IMR-90 (cell line): Measurements from ENCODE around the gene ELMO1. TPM values are rescaled to one million over a fixed set of nuclear protein-coding genes. Genes with fewer than 3 reads are reported as not detected.

Experiments
- ATAC-seq: fragments of 200-7000 bp; cut with Tn5 transposase; 2 replicates; pipeline ENCODE4 v1.9.1; 2020; ENCODE audit warnings: low read depth, mild to moderate bottlenecking, moderate library complexity
- BruUV-seq: library from RNA; stranded (reverse); fragments of 400-500 nt; replicated peaks from 2 replicates; lab custom pipeline; 2021; lab: Mats Ljungman, UMichigan
- CTCF ChIA-PET: fragments of 300-600 bp; formaldehyde crosslinking; extraction: SDS; loops from one replicate; lab custom pipeline; 2021; ENCODE audit warnings: antibody characterized with exemption; lab: Yijun Ruan, JAX
- POLR2A ChIA-PET: fragments of 300-600 bp; sonication (Branson Sonifier 250); formaldehyde crosslinking; loops from one replicate; lab custom pipeline; 2022; ENCODE audit warnings: antibody characterized with exemption; ENCODE audit not compliant: unreplicated experiment; lab: Charles Lee
- DNase-seq: peaks from one replicate; pipeline ENCODE4 v3.0.0; 2013
- H2AFZ ChIP-seq: replicated peaks from 2 replicates; pipeline ENCODE3; 2013; ENCODE audit warnings: low read length, mild to moderate bottlenecking; ENCODE audit not compliant: poor library complexity
- H2AK5ac ChIP-seq: 2 replicates; pipeline ENCODE4 v1.6.1; 2013; ENCODE audit warnings: low read depth, low read length, inconsistent platforms
- H2AK9ac ChIP-seq: replicated peaks from 2 replicates; pipeline ENCODE3; 2013; ENCODE audit warnings: mild to moderate bottlenecking, low read depth, low read length, moderate library complexity; ENCODE audit not compliant: poor library complexity
- H2BK120ac ChIP-seq: 2 replicates; pipeline ENCODE4 v1.6.1; 2013; ENCODE audit warnings: low read depth, low read length, inconsistent platforms
- H2BK15ac ChIP-seq: 3 replicates; pipeline ENCODE4 v1.6.1; 2013; ENCODE audit warnings: low read depth, low read length, inconsistent platforms
- H2BK20ac ChIP-seq: 2 replicates; pipeline ENCODE4 v1.6.1; 2013; ENCODE audit warnings: low read depth, mild to moderate bottlenecking, inconsistent platforms, low read length, moderate library complexity
- H2BK5ac ChIP-seq: 2 replicates; pipeline ENCODE4 v1.6.1; 2013; ENCODE audit warnings: mild to moderate bottlenecking, low read depth, low read length, inconsistent platforms; ENCODE audit not compliant: poor library complexity, severe bottlenecking
- H3K14ac ChIP-seq: replicated peaks from 2 replicates; pipeline ENCODE4 v1.6.1; 2013; ENCODE audit warnings: low read depth, low read length, inconsistent platforms
- H3K18ac ChIP-seq: 2 replicates; pipeline ENCODE4 v1.6.1; 2013; ENCODE audit warnings: low read depth, low read length, control low read depth
- H3K23ac ChIP-seq: 2 replicates; pipeline ENCODE4 v1.6.1; 2013; ENCODE audit warnings: low read depth, low read length, inconsistent platforms
- H3K27ac ChIP-seq: 2 replicates; pipeline ENCODE4 v1.5.1; 2013; ENCODE audit warnings: mild to moderate bottlenecking, control low read depth, low read length; ENCODE audit not compliant: insufficient read depth
- H3K27me3 ChIP-seq: 2 replicates; pipeline ENCODE4 v1.6.1; 2013; ENCODE audit warnings: low read length; ENCODE audit not compliant: control insufficient read depth, insufficient read depth
- H3K36me3 ChIP-seq: 2 replicates; pipeline ENCODE4 v1.6.1; 2013; ENCODE audit warnings: low read length, mixed read lengths; ENCODE audit not compliant: control insufficient read depth, insufficient read depth
- H3K4ac ChIP-seq: 2 replicates; pipeline ENCODE4 v1.6.1; 2013; ENCODE audit warnings: low read depth, low read length, inconsistent platforms
- H3K4me1 ChIP-seq: 2 replicates; pipeline ENCODE4 v1.6.1; 2013; ENCODE audit warnings: low read length, mixed read lengths; ENCODE audit not compliant: control insufficient read depth, insufficient read depth
- H3K4me2 ChIP-seq: 2 replicates; pipeline ENCODE4 v1.6.1; 2013; ENCODE audit warnings: low read depth, mild to moderate bottlenecking, control low read depth, low read length, moderate library complexity
- H3K4me3 ChIP-seq: 2 replicates; pipeline ENCODE4 v1.5.1; 2013; ENCODE audit warnings: low read depth, mild to moderate bottlenecking, control low read depth, low read length, moderate library complexity; ENCODE audit not compliant: insufficient read depth
- H3K56ac ChIP-seq: 2 replicates; pipeline ENCODE4 v1.6.1; 2013; ENCODE audit warnings: low read length, inconsistent platforms; ENCODE audit not compliant: insufficient read depth; ENCODE audit errors: extremely low read depth
- H3K79me1 ChIP-seq, 2 experiments: 2 replicates each; pipeline ENCODE4 v1.6.1; 2013; ENCODE audit warnings: low read length in 2 of 2, inconsistent platforms in 1 of 2, low read depth in 1 of 2
- H3K9ac ChIP-seq: 2 replicates; pipeline ENCODE4 v1.6.1; 2013; ENCODE audit warnings: low read depth, low read length, control low read depth
- H3K9me1 ChIP-seq: 2 replicates; pipeline ENCODE4 v1.6.1; 2013; ENCODE audit warnings: low read length, inconsistent platforms; ENCODE audit not compliant: insufficient read depth
- H3K9me3 ChIP-seq: 2 replicates; pipeline ENCODE4 v1.6.1; 2013; ENCODE audit warnings: low read length; ENCODE audit not compliant: control insufficient read depth, insufficient read depth
- H4K20me1 ChIP-seq: 2 replicates; pipeline ENCODE4 v1.6.1; 2013; ENCODE audit warnings: low read length, inconsistent platforms; ENCODE audit not compliant: insufficient read depth
- H4K5ac ChIP-seq: 2 replicates; pipeline ENCODE4 v1.6.1; 2013; ENCODE audit warnings: mild to moderate bottlenecking, low read depth, low read length, control low read depth
- H4K8ac ChIP-seq, 2 experiments: 2 replicates each; pipeline ENCODE4 v1.6.1; 2013; ENCODE audit warnings: low read depth in 2 of 2, low read length in 2 of 2, control low read depth in 1 of 2, inconsistent platforms in 1 of 2
- H4K91ac ChIP-seq: 2 replicates; pipeline ENCODE4 v1.6.1; 2013; ENCODE audit warnings: low read depth, low read length, inconsistent platforms; ENCODE audit not compliant: insufficient read depth
- BHLHE40 ChIP-seq: fragments of 150-350 bp; IDR thresholded peaks from 2 replicates; pipeline ENCODE4 v1.6.1; 2016; ENCODE audit warnings: mild to moderate bottlenecking, low read depth, low read length
- CEBPB ChIP-seq: IDR thresholded peaks from 2 replicates; pipeline ENCODE4 v1.6.1; 2012; ENCODE audit warnings: low read depth, low read length, improper control_type of control experiment
- POLR2A ChIP-seq: IDR thresholded peaks from 2 replicates; pipeline ENCODE4 v1.6.1; 2012; ENCODE audit warnings: mild to moderate bottlenecking, low read depth, low read length
- RAD21 ChIP-seq: IDR thresholded peaks from 2 replicates; pipeline ENCODE4 v1.6.1; 2012; ENCODE audit warnings: low read length, improper control_type of control experiment
- SMC3 ChIP-seq: fragments of 150-350 bp; IDR thresholded peaks from 2 replicates; pipeline ENCODE4 v1.6.1; 2016; ENCODE audit warnings: low read depth, mild to moderate bottlenecking, antibody characterized with exemption, low read length, moderate library complexity
- WGBS, 2 experiments: methylation state at CpG; one replicate each; pipeline versions ENCODE4 v1.1.5 to v1.1.7; 2013; ENCODE audit warnings: missing lambda C conversion rate in 2 of 2; ENCODE audit not compliant: insufficient read length in 1 of 2; ENCODE audit errors: extremely low coverage in 2 of 2; 5-methylcytosine and 5-hydroxymethylcytosine counted together
- dilution Hi-C: fragments of 300-500 bp; cut with HindIII; formaldehyde crosslinking; loops from one replicate; pipeline ENCODE4 v1.14.3; 2018; ENCODE audit warnings: low sequenced_read_pairs; ENCODE audit not compliant: unreplicated experiment
- in situ Hi-C: fragments of 300-500 bp; cut with MboI; formaldehyde crosslinking; loops from 3 replicates; pipeline ENCODE4 v1.14.3; 2019; ENCODE audit warnings: low sequenced_read_pairs, inconsistent platforms, mixed read lengths
- intact Hi-C: fragments of 100-400 bp; cut with micrococcal nuclease; formaldehyde crosslinking; loops from 2 replicates; pipeline ENCODE4 v1.10.0; 2022
- polyA plus RNA-seq, 3 experiments: library from polyadenylated mRNA; depleted of rRNA; stranded (reverse); fragments of >200 nt; gene quantifications; 2 replicates each; pipeline ENCODE4 v1.2.3, GENCODE V29; 2012; ENCODE audit warnings: low replicate concordance in 1 of 3
- total RNA-seq: library from RNA; depleted of rRNA; stranded (reverse); fragments of >200 nt; gene quantifications from 2 replicates; pipeline ENCODE4 v1.2.3, GENCODE V29; 2012
- TF ChIP-seq, protein P1 (sequence below): conservative IDR thresholded peaks from 2 replicates; pipeline ENCODE4 v1.5.1; 2012; ENCODE audit warnings: mild to moderate bottlenecking, low read depth, low read length, improper control_type of control experiment

ELMO1 gene
- total and polyA plus RNA-seq, 2 of the 4 experiments (the other 2 are of a cell fraction), result 0.03 TPM; not detected in 1

DNA sequence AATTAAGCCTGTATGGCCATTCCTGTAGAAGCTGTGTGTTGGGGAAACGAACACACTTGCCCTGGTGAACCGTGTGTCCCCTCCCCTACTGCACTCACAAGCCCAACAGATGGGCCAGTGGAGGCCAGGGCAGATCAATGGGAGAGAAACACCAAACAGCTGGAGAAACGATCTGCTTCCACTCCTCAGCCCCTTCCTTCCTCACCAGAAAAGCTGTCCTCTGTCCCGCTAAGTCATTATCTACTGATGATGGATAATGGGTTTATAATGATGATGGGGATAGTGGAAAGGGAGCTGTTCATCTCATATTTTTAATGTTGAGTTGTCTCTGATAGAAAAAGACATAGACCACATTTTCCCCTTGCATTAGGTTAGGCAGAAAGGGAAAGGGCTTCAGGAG lies 99.7 kb downstream of the ELMO1 start:
- H3K56ac ChIP-seq, result no peak overlapping the region
- H3K9me3 ChIP-seq, result peaks cover 12% of the 10 kb centered on the region
- ChIA-PET POLR2A (no interaction called here), CTCF (no interaction called here)
- H3K4me3 ChIP-seq, result no peak overlapping the region
- no peaks in the 10 kb centered on the region for H3K36me3 ChIP-seq
- H2BK5ac ChIP-seq, result no peak overlapping the region
- no peak overlapping the region for H4K5ac ChIP-seq
- H2AK5ac ChIP-seq, result no peak overlapping the region
- H3K27me3 ChIP-seq, result no peaks in the 10 kb centered on the region
- H3K9me1 ChIP-seq, result no peaks in the 10 kb centered on the region
- no peak overlapping the region for H2BK15ac ChIP-seq
- TF ChIP-seq BHLHE40 (no peak), POLR2A (no peak), RAD21 (no peak), SMC3 (no peak), CEBPB (no peak)
- TF ChIP-seq, protein P1, sequence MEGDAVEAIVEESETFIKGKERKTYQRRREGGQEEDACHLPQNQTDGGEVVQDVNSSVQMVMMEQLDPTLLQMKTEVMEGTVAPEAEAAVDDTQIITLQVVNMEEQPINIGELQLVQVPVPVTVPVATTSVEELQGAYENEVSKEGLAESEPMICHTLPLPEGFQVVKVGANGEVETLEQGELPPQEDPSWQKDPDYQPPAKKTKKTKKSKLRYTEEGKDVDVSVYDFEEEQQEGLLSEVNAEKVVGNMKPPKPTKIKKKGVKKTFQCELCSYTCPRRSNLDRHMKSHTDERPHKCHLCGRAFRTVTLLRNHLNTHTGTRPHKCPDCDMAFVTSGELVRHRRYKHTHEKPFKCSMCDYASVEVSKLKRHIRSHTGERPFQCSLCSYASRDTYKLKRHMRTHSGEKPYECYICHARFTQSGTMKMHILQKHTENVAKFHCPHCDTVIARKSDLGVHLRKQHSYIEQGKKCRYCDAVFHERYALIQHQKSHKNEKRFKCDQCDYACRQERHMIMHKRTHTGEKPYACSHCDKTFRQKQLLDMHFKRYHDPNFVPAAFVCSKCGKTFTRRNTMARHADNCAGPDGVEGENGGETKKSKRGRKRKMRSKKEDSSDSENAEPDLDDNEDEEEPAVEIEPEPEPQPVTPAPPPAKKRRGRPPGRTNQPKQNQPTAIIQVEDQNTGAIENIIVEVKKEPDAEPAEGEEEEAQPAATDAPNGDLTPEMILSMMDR, result no peak
- H2AFZ ChIP-seq, result no peak overlapping the region
- H3K14ac ChIP-seq, result no peak overlapping the region
- H2AK9ac ChIP-seq, result no peak overlapping the region
- H3K9ac ChIP-seq, result no peak overlapping the region
- no peak overlapping the region for H3K4ac ChIP-seq
- no peaks in the 10 kb centered on the region for H4K20me1 ChIP-seq
- no peak overlapping the region for H2BK20ac ChIP-seq
- H3K79me1 ChIP-seq, result no peaks in the 10 kb centered on the region
- H4K91ac ChIP-seq, result no peak overlapping the region
- H2BK120ac ChIP-seq, result no peak overlapping the region
- no CpG with 5 or more reads among the region's 4 CpGs for WGBS, 2 experiments
- DNase-seq (no peak), ATAC-seq (no peak)
- H3K4me2 ChIP-seq, result no peak overlapping the region
- in situ Hi-C loops, result no loop called here
- no peak overlapping the region for H3K18ac ChIP-seq
- intact Hi-C loops, result no loop called here
- H4K8ac ChIP-seq, result no peak overlapping the region
- no peaks in the 10 kb centered on the region for H3K4me1 ChIP-seq
- no TSS peak for BruUV-seq
- no peak overlapping the region for H3K27ac ChIP-seq
- H3K23ac ChIP-seq, result no peak overlapping the region
- dilution Hi-C loops, result no loop called here
